ENCODE results near the gene SLC38A9.

DNA sequence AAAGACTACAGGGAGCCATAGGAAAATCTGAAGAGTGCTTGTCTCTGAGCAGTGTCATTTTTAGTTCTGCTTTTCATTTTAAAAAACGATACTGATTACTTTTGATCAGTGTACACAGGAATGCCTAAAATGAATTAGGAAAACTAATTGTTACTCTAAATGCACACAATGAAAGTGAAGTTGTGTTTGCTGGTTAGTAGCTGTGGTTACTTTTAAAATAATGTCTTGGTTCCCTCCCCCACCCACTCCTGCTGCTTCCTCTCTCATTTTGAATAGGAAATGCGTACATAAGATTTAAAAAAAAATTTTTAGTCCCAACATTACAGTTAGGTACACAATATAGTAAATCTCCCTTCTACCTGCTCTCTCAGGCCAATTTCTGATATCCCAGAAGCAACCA lies 129.9 kb downstream of the SLC38A9 start:
- TF ChIP-seq, protein P1, sequence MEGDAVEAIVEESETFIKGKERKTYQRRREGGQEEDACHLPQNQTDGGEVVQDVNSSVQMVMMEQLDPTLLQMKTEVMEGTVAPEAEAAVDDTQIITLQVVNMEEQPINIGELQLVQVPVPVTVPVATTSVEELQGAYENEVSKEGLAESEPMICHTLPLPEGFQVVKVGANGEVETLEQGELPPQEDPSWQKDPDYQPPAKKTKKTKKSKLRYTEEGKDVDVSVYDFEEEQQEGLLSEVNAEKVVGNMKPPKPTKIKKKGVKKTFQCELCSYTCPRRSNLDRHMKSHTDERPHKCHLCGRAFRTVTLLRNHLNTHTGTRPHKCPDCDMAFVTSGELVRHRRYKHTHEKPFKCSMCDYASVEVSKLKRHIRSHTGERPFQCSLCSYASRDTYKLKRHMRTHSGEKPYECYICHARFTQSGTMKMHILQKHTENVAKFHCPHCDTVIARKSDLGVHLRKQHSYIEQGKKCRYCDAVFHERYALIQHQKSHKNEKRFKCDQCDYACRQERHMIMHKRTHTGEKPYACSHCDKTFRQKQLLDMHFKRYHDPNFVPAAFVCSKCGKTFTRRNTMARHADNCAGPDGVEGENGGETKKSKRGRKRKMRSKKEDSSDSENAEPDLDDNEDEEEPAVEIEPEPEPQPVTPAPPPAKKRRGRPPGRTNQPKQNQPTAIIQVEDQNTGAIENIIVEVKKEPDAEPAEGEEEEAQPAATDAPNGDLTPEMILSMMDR (IDR thresholded peaks at IDR 0.05), result no peak
- TF ChIP-seq EP300 (IDR thresholded peaks at IDR 0.05; ENCODE audit: borderline replicate concordance in 1 of 2, low read depth in 1 of 2, low read length in 1 of 2) (no peak), POLR2AphosphoS5 (IDR thresholded peaks at IDR 0.05; ENCODE audit: low read depth, low read length) (no peak)
